Measurements from ENCODE around the gene DUSP9.
"Not testable (repeated sequence)": the region's sequence is repeated elsewhere in the genome, so short reads cannot be mapped to it uniquely, and the experiment has no call there.

The DUSP9 gene

GRCh38 chrX:153694256-153694655, 47.3 kb downstream of the DUSP9 start:
- DNase-seq: not testable (repeated sequence)

GRCh38 chrX:153694687-153695270, 47.8 kb downstream of the DUSP9 start:
- no peak for DNase-seq

GRCh38 chrX:153696100-153696499, 49.1 kb downstream of the DUSP9 start:
- no peak for DNase-seq

- not testable (repeated sequence) for DNase-seq
These were observed 49.5 kb downstream of the DUSP9 start for GRCh38 chrX:153696538-153696937.

- not testable (repeated sequence) for DNase-seq
These were observed 50.2 kb downstream of the DUSP9 start for GRCh38 chrX:153696986-153697722.

- no peak for DNase-seq
These were observed 51.2 kb downstream of the DUSP9 start for GRCh38 chrX:153697924-153698865.

- DNase-seq: not testable (repeated sequence)
These were observed 52.3 kb downstream of the DUSP9 start for GRCh38 chrX:153699210-153699783.

GRCh38 chrX:153699784-153700371, 52.9 kb downstream of the DUSP9 start:
- DNase-seq: not testable (repeated sequence)

- DNase-seq: no peak
These were observed 53.5 kb downstream of the DUSP9 start for GRCh38 chrX:153700376-153700945.

Measured in fibroblast of skin of right biceps (primary cell).